ENCODE data around the gene ALKBH8.

GRCh38 chr11:107583629-107584195 lies 18.2 kb upstream of the ALKBH8 start:
- TF ChIP-seq CTCF (conservative IDR thresholded peaks at IDR 0.05; ENCODE audit: low read length) = no peak
- TF ChIP-seq EZH2phosphoT487 (IDR thresholded peaks at IDR 0.05; ENCODE audit: borderline replicate concordance, low read depth, low read length) = no peak

All from OCI-LY7 (cell line).